GM12878 (cell line): ENCODE measurements around the gene GRIN2A. TPM values are rescaled to one million over a fixed set of nuclear protein-coding genes. Genes with fewer than 3 reads are reported as not detected.

ENCODE experiments used
- ATAC-seq: fragments of 200-7000 bp; cut with Tn5 transposase; 3 replicates; pipeline ENCODE4 v1.9.1; 2020; ENCODE audit warnings: mild to moderate bottlenecking, moderate library complexity
- BruUV-seq: library from RNA; stranded (reverse); fragments of 400-500 nt; replicated peaks from 2 replicates; lab custom pipeline; 2021; lab: Mats Ljungman, UMichigan
- CTCF ChIA-PET: fragments of 300-600 bp; sonication (Branson Sonifier 250); formaldehyde crosslinking; extraction: SDS; loops from one replicate; lab custom pipeline; 2021; ENCODE audit warnings: inconsistent platforms; lab: Yijun Ruan, JAX
- POLR2A ChIA-PET: fragments of 350-600 bp; formaldehyde crosslinking; extraction: SDS; loops from one replicate; lab custom pipeline; 2021; ENCODE audit warnings: inconsistent platforms; lab: Charles Lee
- RAD21 ChIA-PET: fragments of 300-600 bp; sonication (Branson Sonifier 250); formaldehyde crosslinking; loops from one replicate; lab custom pipeline; 2023; ENCODE audit warnings: antibody characterized with exemption; ENCODE audit not compliant: unreplicated experiment; lab: Charles Lee
- SMC1A ChIA-PET: fragments of 300-600 bp; sonication (Branson Sonifier 250); formaldehyde crosslinking; loops from one replicate; lab custom pipeline; 2023; ENCODE audit not compliant: unreplicated experiment, uncharacterized antibody; lab: Charles Lee
- DNase-seq: peaks from one replicate; pipeline ENCODE4 v3.0.0-alpha.2; 2011; ENCODE audit warnings: low read depth, low spot score
- FAIRE-seq: peaks from 3 replicates; lab custom pipeline; 2011; peaks lifted over from hg19 to GRCh38; lab: Jason Lieb, UNC
- H2AFZ ChIP-seq: 2 replicates; pipeline ENCODE4 v1.6.0; 2011; ENCODE audit warnings: low read depth, low read length, control low read depth; ENCODE audit not compliant: control insufficient read depth
- H3K27ac ChIP-seq: 2 replicates; pipeline ENCODE4 v1.5.1; 2011; ENCODE audit warnings: control low read depth; ENCODE audit not compliant: control insufficient read depth, insufficient read depth
- H3K27me3 ChIP-seq, 2 experiments: replicated peaks in 1 of 2; 2 replicates each; pipeline versions ENCODE4 v1.6.0 to v1.6.1; 2011; ENCODE audit warnings: low read length in 1 of 2; ENCODE audit not compliant: control insufficient read depth in 2 of 2, insufficient read depth in 2 of 2
- H3K36me3 ChIP-seq, 2 experiments: 2 replicates each; pipeline ENCODE4 v1.5.1; 2011; ENCODE audit warnings: low read length in 1 of 2; ENCODE audit not compliant: control insufficient read depth in 2 of 2, insufficient read depth in 2 of 2
- H3K4me1 ChIP-seq: 2 replicates; pipeline ENCODE4 v1.6.1; 2011; ENCODE audit warnings: mild to moderate bottlenecking, low read length, moderate library complexity, mixed read lengths; ENCODE audit not compliant: control insufficient read depth, insufficient read depth
- H3K4me2 ChIP-seq: 2 replicates; pipeline ENCODE4 v1.6.0; 2011; ENCODE audit warnings: control low read depth; ENCODE audit not compliant: control insufficient read depth, insufficient read depth
- H3K4me3 ChIP-seq: fragments of 200-600 bp; sonication (generic); 2 replicates; pipeline ENCODE4 v1.5.1; 2016
- H3K79me2 ChIP-seq: 2 replicates; pipeline ENCODE4 v1.6.0; 2011; ENCODE audit warnings: low read length; ENCODE audit not compliant: control insufficient read depth, insufficient read depth
- H3K9ac ChIP-seq: 2 replicates; pipeline ENCODE4 v1.8.0; 2011; ENCODE audit warnings: low read length, control low read depth, mixed read lengths; ENCODE audit not compliant: control insufficient read depth, insufficient read depth
- H3K9me3 ChIP-seq: replicated peaks from 3 replicates; pipeline ENCODE4 v1.5.1; 2011; ENCODE audit warnings: mild to moderate bottlenecking, low read length; ENCODE audit not compliant: control insufficient read depth, insufficient read depth
- H4K20me1 ChIP-seq: 2 replicates; pipeline ENCODE4 v1.6.0; 2011; ENCODE audit not compliant: control insufficient read depth, insufficient read depth
- ATF2 ChIP-seq: IDR thresholded peaks from 2 replicates; pipeline ENCODE4 v1.6.1; 2012; ENCODE audit warnings: low read length, inconsistent platforms
- CTCF ChIP-seq, 3 experiments: IDR thresholded peaks in 2 of 3; conservative IDR thresholded peaks in 1 of 3; 2 replicates each; pipeline ENCODE4 v1.5.1; 2011; ENCODE audit warnings: low read depth in 3 of 3, low read length in 3 of 3, mild to moderate bottlenecking in 3 of 3, control low read depth in 2 of 3, moderate library complexity in 2 of 3, inconsistent platforms in 1 of 3, mixed read lengths in 1 of 3; ENCODE audit not compliant: control insufficient read depth in 2 of 3, insufficient read depth in 1 of 3; ENCODE audit errors: extremely low read depth in 1 of 3
- HDAC6 ChIP-seq: fragments of 200-600 bp; sonication (generic); IDR thresholded peaks from one replicate; pipeline ENCODE4 v1.8.0; 2017; ENCODE audit warnings: antibody characterized with exemption; ENCODE audit not compliant: unreplicated experiment
- MEF2B ChIP-seq: fragments of 450-650 bp; IDR thresholded peaks from 2 replicates; pipeline ENCODE4 v1.6.1; 2018; ENCODE audit warnings: mild to moderate bottlenecking, moderate library complexity; ENCODE audit not compliant: partially characterized antibody, poor library complexity, severe bottlenecking
- RAD21 ChIP-seq: IDR thresholded peaks from 2 replicates; pipeline ENCODE4 v1.6.1; 2011; ENCODE audit warnings: mild to moderate bottlenecking, low read depth, low read length, moderate library complexity; ENCODE audit not compliant: insufficient read depth
- SMARCA5 ChIP-seq: fragments of 450-650 bp; IDR thresholded peaks from 2 replicates; pipeline ENCODE4 v1.6.1; 2017; ENCODE audit warnings: mild to moderate bottlenecking
- SMC3 ChIP-seq: IDR thresholded peaks from 2 replicates; pipeline ENCODE4 v1.6.1; 2011; ENCODE audit warnings: low read length, improper control_type of control experiment, borderline replicate concordance
- WGBS: methylation state at CpG from one replicate; pipeline ENCODE4 v1.1.6; 2016; ENCODE audit warnings: low lambda C conversion rate; ENCODE audit not compliant: insufficient replicate concordance, insufficient coverage; ENCODE audit errors: missing lambda C conversion rate; 5-methylcytosine and 5-hydroxymethylcytosine counted together
- in situ Hi-C: fragments of 300-500 bp; cut with MboI; formaldehyde crosslinking; loops from 9 replicates; pipeline ENCODE4 v1.14.3; 2018; ENCODE audit warnings: mixed read lengths
- intact Hi-C: fragments of 100-400 bp; cut with micrococcal nuclease; formaldehyde crosslinking; loops from one replicate; pipeline ENCODE4 v1.14.2; 2022; ENCODE audit not compliant: unreplicated experiment
- polyA plus RNA-seq, 11 experiments: library from polyadenylated mRNA; depleted of rRNA in 4 of 11; unstranded in 6 of 11; stranded (reverse) in 5 of 11; fragments of >200 nt; fragmentation: Nextera tagmentation in 4 of 11; fragmentation: Illumina TruSeq in 1 of 11; extraction: Ambion mirVana in 4 of 11; extraction: Trizol in 1 of 11; gene quantifications; 1 replicate in 1 of 11; 2 replicates in 10 of 11; pipeline versions ENCODE4 v1.2.1 to v1.2.3, GENCODE V29; 2011 to 2016; ENCODE audit warnings: inconsistent platforms in 2 of 11, missing spikeins in 2 of 11, low read depth in 1 of 11
- total RNA-seq, 4 experiments: library from RNA; depleted of rRNA in 3 of 4; stranded (reverse); fragments of >200 nt in 3 of 4; fragmentation: Illumina TruSeq in 1 of 4; extraction: Trizol in 1 of 4; gene quantifications; 2 replicates each; pipeline versions ENCODE4 v1.2.1 to v1.2.3, GENCODE V29; 2013 to 2021

GRIN2A gene
- total and polyA plus RNA-seq, 10 of the 15 experiments (the other 5 are each of a cell fraction or from before 2014, with no cell fraction given) = 2.4 to 13.3 (median 7.3) TPM

- FAIRE-seq (no peak), DNase-seq (no peak), ATAC-seq (peak; percentile 73)
- RAD21 ChIA-PET = interaction anchor here (0.7 to 1.7 kb wide), 8 partner anchors 63 to 541 kb away, joined by 3 to 10 read pairs (median 4); no protein-coding TSS in a partner anchor
- in situ Hi-C loops (no loop called here), intact Hi-C loops (loop anchor here (5.0 to 10.0 kb wide), 2 partner anchors 83 to 215 kb away; no protein-coding TSS in a partner anchor)
- Histone ChIP-seq H3K36me3 (no peaks in the 10 kb centered on the region), H3K9ac (no peak overlapping the region; the same call in 1 of the 2 replicates), H3K27ac (no peak overlapping the region), H3K79me2 (no peaks in the 10 kb centered on the region), H4K20me1 (no peaks in the 10 kb centered on the region), H3K4me3 (peak overlapping the region; percentile 60)
- SMC1A ChIA-PET = interaction anchor here (1.3 to 2.1 kb wide), 3 partner anchors 8 to 391 kb away, joined by 3 to 13 read pairs (median 3); no protein-coding TSS in a partner anchor
- no TSS peak for BruUV-seq
- TF ChIP-seq SMC3 = peak; percentile 23; the same call in 1 of the 2 replicates
- TF ChIP-seq RAD21 = peak; percentile 54
- TF ChIP-seq MEF2B = peak; percentile 78
- TF ChIP-seq ATF2 = no peak
- peak; percentile 20 to 51 (median 32); a peak in 4 of 6 replicates for TF ChIP-seq CTCF (IDR thresholded peaks at IDR 0.05 in 2 of 3, conservative IDR thresholded peaks at IDR 0.05 in 1 of 3; ENCODE audit: control insufficient read depth in 2 of 3, extremely low read depth in 1 of 3, insufficient read depth in 1 of 3, low read depth in 3 of 3, low read length in 3 of 3)
- TF ChIP-seq SMARCA5 = no peak
- TF ChIP-seq HDAC6 = no peak
- TF ChIP-seq, all 136 proteins: peak for 4
- CTCF ChIA-PET = interaction anchor here (0.7 to 1.5 kb wide), 6 partner anchors 92 to 391 kb away, joined by 3 to 5 read pairs (median 4); no protein-coding TSS in a partner anchor
- no peaks in the 10 kb centered on the region for H3K9me3 ChIP-seq
- H3K27me3 ChIP-seq = no peaks in the 10 kb centered on the region
- WGBS = 29% methylated on average over 26 of the region's 28 CpGs
- peak overlapping the region; percentile 63 for H2AFZ ChIP-seq
- no peaks in the 10 kb centered on the region for H3K4me1 ChIP-seq
- peak overlapping the region; percentile 84 for H3K4me2 ChIP-seq
- POLR2A ChIA-PET = no interaction called here
Measured at GRCh38 chr16:10039220-10040096, 142.8 kb downstream of the GRIN2A start.
